HG02678 (cell line): ENCODE data around the gene ZNF334.

Source experiments
- ATAC-seq: cut with Tn5 transposase; IDR thresholded peaks from one replicate; pipeline ENCODE4 v1.9.1; 2021; ENCODE audit warnings: mild to moderate bottlenecking, moderate library complexity; ENCODE audit not compliant: unreplicated experiment

Gene ZNF334

DNA sequence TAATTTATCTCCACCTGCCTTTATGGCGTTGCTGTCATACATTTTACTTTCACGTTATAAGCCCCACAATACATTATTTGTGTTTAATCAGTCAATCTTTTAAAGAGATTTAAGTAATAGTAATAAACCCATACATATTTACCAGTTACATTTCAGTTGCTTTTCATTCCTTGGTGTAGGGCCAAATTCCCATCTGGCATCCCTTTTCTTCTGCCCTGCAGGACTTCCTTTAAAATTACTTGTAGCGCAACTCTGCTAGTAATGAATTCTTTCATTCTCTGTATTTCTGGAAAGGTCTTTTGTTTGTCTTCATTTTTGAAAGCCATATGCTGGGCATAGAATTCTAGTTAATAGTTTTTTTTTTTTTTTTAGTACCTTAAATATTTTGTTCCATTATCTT, 24.9 kb downstream of the ZNF334 start:
- ATAC-seq, result no peak

DNA sequence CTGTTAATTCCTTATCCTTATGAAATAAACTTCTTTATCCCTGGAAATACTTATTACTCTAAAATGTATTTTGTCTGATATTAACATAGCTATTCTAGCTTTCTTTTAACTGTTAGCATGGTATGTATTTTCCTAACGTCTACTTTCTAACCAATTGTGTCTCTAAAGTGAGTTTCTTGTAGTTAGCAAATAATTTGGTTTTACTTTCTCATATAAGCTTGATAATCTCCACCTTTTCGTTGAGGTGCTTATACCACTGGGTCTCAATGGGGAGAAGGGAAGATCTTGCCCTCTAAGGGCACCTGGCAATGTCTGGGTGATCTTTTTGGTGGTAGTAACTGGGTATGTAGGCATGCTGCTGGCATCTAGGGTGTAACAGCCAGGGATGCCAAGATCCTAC, 25.7 kb downstream of the ZNF334 start:
- ATAC-seq, result no peak

DNA sequence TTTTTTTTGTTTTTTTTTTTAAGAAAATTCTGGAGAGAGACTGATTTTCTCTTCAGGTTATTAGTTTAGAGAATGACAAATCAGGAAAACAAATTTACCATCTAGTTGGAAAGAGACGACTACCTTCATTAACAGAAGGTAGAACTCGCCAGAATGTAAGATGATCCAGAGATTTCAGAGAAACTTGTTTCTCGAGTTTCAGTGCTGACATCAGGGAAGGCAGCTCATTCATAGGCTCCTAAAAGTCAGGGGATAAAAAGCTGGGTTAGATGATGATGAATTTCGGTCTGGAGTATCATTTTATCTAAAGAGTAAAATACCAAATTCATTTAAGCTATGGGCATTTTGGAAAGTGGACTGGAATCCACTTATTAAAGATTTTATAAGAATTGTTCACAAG, 27.9 kb downstream of the ZNF334 start:
- ATAC-seq, result no peak

DNA sequence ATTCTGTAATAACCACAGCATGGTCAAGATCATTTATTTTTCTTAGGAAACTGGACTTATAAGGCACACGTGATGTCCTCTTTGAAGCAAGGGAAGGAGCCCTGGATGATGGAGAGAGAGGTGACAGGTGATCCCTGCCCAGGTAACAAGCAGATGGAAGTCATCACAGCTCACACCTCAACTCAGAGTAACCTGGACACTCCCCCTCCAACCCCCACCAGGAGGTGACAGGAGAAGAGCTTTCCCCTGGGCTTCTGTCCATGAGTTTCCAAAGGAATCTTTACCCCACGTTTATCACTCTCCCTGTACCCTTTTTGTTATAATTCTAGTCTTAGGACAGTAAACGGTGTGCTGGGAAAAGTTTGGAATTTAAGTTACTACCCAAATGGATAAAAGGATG, 28.4 kb downstream of the ZNF334 start:
- ATAC-seq, result no peak

DNA sequence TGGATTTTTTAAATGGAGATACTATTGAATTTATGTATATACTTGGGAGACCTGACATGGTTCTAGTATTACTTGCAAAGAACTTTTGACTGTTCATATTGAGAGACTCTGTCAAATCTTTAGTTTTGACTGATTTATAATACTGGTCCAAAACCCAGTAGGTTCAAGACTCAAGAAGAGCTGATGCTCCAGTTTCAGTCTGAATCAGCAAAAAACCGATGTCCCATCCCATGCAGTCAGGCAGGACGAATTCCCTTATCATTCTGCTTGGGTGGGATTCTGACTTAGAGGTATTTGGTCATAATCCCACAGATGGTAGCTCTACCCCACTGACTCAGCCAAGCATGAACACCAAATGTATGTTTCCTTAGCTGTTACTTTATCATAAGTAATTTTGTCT, 29.5 kb downstream of the ZNF334 start:
- ATAC-seq, result no peak

DNA sequence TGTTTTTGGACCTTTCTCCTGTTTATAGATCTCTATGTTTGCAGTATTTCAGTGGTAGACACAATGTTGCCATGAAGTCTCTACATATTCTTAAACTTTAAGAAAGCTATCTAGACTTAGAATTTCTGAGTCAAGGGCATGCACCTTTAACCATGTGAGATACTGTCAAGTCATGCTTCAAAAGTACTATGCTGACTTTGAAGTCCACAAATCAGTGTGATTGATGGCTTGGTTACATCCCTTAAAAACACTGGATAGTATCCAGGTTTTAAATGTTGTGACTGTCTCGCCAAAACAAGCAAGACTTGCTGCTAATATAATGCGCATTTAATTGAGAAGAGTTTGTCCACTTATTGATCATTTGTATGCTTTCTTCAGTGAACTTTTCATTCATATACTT, 30.5 kb downstream of the ZNF334 start:
- no peak for ATAC-seq

DNA sequence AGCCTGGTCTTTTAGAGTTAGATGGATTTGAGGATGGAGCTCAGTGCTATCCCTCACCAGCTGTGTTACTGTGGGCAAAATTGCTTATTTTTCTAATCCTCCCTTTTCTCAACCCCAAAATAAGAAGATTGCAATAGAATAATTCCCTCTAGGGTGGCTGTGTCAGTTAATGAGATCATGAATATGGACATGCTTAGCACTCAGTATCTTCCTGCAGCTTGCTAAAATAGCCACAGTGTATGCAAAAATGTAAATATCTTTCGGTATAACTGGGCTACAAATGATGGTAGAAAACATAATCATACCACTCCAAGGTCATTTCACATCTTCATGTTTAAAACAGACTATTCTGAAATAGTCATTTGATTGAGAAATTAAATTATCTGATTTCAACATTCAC, 35.7 kb downstream of the ZNF334 start:
- ATAC-seq, result no peak

DNA sequence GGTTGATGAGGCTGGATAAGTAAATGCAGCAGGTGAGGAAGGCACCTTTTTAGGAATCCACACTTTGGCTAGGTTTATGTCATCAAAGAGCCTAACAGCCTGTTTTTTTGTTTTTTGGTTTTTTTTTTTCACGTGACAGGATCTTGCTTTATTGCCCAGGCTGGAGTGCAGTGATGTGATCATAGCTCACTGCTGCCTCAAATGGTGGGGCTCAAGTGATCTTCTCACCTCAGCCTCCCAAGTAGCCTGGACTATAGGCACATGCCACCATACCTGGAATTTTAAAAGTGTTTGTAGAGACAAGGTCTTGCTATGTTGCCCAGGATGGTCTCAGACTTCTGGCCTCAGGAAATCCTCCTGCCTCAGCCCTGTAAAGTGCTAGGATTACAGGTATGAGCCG, 36.1 kb downstream of the ZNF334 start:
- no peak for ATAC-seq

DNA sequence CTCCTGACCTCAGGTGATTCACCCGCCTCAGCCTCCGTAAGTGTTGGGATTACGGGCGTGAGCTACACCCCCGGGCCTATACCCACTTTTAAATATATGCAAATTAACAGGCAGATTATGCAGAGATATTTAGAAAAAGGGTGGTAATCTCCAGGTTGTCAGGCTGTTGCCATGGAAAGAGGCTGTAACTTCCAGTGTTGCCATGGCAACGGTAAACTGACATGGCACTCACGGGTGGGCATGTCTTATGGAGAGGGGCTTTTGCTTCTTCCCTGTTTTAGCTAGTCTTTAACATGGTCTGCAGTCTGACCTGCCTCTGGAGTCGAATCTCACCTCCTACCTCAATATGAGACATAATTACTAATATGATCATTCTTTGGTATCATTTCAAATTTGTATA, 44.9 kb downstream of the ZNF334 start:
- ATAC-seq, result no peak

DNA sequence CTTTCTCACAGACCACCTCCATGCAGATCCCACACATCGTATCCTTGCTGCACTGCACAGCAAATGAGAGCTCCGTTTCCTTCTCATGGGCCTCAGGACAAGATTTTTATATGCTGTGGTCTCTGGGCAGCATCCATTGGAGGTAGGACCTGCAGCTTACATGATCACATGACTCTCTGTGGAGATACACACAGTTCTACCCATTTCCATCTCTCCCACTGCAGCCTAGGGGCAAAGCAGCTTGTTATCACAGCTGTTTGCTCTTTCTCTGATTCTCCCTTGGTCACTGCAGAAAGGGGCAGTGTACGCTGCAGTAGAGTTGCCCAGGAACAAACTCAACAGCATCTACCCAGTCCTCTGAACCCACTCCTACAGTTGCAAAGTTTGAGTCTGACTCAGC, 48.9 kb downstream of the ZNF334 start:
- no peak for ATAC-seq

DNA sequence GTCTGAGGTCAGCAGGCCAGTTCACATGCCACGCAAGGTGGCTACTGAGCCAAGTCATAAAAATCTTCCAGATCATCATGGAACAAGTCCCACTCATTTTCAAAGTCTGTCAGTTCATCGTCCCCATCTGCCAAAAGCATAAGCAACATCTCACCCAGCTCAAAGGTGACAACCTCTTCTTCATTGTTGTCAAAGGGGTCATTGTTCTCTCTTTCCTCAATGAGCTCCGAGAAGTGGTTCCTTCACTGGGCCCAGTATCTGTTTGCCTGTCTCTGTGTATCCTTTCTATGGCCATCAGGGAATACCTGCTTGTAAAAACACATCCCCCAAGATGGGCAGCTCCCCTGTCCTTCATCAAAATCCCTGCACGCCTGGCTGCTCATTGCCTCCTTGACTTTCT, 49.5 kb downstream of the ZNF334 start:
- no peak for ATAC-seq

DNA sequence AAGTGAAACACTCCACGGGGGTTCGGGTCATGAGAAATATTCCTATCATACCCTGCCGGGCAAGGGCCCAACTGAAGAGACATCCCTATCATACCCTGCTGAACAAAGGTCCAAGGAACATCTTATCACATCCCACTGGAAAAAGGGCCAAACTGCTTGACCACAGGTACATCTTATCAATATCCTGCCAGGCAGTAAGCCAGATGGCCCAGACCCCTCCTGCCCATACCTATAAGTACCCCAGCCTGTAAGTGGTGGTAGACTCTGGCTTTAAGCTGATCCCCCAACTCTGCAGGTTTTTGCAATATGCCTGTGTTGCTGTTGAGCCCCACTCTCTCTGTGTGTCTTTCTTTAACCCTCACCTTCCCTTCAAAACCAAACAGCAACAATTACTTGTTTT, 51.6 kb downstream of the ZNF334 start:
- ATAC-seq, result no peak

DNA sequence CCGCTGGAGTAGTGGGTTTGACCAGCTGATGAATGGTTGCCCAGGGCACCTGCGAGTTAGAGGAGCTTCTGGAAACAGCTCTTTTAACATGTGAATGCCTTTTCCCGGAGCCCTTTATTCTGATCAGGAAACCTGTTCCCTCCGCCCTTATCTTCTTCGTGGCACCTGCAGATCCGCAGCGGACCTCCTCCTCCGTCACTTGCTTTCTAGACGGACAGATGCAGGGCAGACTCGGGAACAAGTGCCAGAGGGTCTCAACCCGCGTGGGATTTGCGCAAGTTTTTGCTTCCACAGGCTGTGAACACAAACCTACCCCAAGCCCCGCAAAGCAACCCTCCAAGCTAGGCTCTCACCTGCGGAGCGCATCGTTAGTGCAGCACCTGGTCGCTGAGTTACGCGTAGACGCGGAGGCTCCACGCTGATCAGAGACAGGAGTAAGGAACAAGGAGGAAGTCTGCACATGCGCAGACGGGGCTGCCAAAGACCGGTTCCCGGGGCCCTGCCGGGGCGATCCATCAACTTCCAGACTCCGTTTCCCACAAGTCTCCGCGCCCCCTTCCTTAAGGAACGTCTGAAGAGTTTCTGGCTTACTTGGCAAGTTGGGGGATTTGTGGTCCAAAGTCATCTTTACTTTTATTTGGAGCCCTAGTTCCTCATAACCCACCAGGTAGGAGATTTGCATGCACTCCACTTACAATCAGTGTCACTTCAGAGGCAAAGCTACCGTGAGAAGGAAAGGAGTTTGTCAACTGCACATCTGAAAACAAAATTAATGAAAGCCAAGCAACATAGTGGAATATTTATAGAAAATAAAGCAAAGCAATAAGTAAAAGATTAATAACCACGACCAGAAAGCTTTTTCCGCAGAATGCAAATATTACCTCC, 54.3 kb downstream of the ZNF334 start:
- no peak for ATAC-seq

DNA sequence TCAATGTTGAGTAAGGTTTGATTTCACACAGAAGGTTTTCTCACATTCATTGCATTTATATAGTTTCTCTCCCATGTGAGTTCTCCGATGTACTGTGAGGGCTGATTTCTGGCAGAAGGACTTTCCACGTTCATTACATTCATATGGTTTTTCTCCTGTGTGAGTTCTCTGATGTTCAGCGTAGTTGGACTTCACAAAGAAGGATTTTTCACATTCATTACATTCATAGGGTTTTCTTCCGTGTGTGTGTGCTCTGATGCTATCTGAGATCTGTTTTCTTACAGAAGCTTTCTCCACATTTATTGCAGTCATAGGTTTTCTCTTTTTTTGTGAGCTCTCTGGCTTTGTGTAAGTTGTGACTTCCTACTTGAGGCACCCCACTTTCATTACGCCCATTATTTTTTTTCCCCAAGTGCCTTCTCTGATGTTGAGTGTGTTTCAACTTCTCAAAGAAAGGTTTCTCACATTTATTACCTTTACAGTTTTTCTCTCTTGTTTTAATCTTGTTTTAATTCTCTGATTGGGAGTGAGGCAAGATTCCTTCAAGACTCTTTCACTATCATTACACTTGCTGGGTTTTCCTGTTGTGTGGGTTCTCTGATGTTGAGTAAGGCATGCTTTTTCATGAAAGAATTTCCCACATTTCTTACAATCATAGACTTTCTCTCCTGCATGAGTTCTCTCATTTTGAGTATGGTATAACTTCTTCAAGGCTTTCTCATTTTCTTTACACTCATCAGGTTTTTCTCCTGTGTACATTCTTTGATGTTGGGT, 56.9 kb downstream of the ZNF334 start:
- ATAC-seq, result no peak

DNA sequence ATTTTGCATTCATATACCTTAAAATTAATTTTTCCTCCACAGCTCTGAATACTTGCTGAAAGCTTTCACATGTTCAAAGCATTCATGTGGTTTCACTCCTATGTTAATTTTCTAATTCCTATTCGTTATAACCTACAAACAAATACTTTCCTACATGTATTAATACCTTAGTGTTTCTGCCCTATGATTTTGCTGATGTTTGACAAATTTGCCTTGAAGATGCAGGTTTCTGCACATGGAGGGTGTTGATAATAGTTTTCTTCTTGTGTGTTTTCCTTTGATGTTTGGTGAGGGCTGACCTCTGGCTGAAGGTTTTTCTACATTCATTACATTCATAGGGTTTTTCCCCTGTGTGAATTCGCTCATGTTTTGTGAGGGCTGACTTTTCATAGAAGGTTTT, 57.6 kb downstream of the ZNF334 start:
- no peak for ATAC-seq
